Choroid plexus epithelial cell (primary cell): ENCODE measurements around the gene ZMIZ1.

ENCODE experiments used
- DNase-seq: peaks from one replicate; pipeline ENCODE4 v3.0.0-alpha.2; 2010; ENCODE audit warnings: low read depth
- H3K4me3 ChIP-seq: 2 replicates; pipeline ENCODE4 v1.5.1; 2011; ENCODE audit warnings: low read depth, mild to moderate bottlenecking, control low read depth, low read length, moderate library complexity
- CTCF ChIP-seq: conservative IDR thresholded peaks from 2 replicates; pipeline ENCODE4 v1.5.1; 2011; ENCODE audit warnings: low read depth, mild to moderate bottlenecking, control low read depth, inconsistent platforms, low read length, moderate library complexity

ZMIZ1 gene

GRCh38 chr10:79287973-79288723 is 219.4 kb downstream of the ZMIZ1 start:
- TF ChIP-seq CTCF: no peak
- DNase-seq: no peak
- H3K4me3 ChIP-seq: no peak overlapping the region

- TF ChIP-seq CTCF: no peak
- no peak for DNase-seq
- H3K4me3 ChIP-seq: no peak overlapping the region
Measured at GRCh38 chr10:79289801-79290200, 221.0 kb downstream of the ZMIZ1 start.

GRCh38 chr10:79292026-79292766 is 223.4 kb downstream of the ZMIZ1 start:
- no peak for TF ChIP-seq CTCF
- DNase-seq: no peak
- H3K4me3 ChIP-seq: no peak overlapping the region

- TF ChIP-seq CTCF: peak; percentile 64
- DNase-seq: no peak
- no peak overlapping the region for H3K4me3 ChIP-seq
Measured at GRCh38 chr10:79292891-79293746, 224.4 kb downstream of the ZMIZ1 start.

- DNase-seq: peak; percentile 41
- H3K4me3 ChIP-seq: no peak overlapping the region
- TF ChIP-seq CTCF: no peak
Measured at GRCh38 chr10:79293841-79294581, 225.2 kb downstream of the ZMIZ1 start.

GRCh38 chr10:79295563-79295962 is 226.8 kb downstream of the ZMIZ1 start:
- no peak for DNase-seq
- no peak for TF ChIP-seq CTCF
- no peak overlapping the region for H3K4me3 ChIP-seq
